Measurements from ENCODE around the gene PORCN.
"Not testable (repeated sequence)": the region's sequence is repeated elsewhere in the genome, so short reads cannot be mapped to it uniquely, and the experiment has no call there.

PORCN gene

DNA sequence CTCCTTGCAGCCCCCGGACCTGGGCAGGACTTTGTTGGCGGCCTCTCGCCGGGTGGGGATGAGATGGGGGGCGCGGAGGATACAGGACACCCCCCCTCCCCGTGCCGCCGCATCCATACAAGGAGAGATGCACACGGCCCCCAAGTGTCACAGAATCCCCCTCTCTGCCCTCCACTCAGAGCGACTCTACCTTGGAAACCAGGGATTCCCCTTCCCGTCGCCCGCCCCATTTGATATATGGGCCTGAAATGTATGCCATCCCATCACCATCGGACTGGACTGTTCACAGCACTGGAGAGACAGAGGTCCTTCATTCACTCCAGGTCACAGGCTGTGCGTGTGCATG is 426 bp downstream of the PORCN start:
- no peak for FAIRE-seq
- no peak for DNase-seq (ENCODE audit: insufficient read length, low spot score)

DNA sequence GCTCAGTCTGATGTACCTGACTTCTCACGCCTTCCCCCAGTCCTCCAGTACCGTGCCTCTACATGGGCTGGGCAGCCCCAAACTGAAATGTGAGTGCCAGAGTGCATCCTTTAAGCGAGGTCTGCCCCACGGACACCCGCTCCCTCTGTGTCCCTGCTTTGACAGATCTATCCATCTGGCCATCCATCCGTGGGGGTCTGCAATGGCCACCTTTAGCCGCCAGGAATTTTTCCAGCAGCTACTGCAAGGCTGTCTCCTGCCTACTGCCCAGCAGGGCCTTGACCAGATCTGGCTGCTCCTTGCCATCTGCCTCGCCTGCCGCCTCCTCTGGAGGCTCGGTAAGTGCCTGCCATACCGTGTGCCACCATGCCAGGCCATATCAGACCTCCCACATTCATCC is 827 bp downstream of the PORCN start:
- no peak for DNase-seq (ENCODE audit: insufficient read length, low spot score)
- no peak for FAIRE-seq

DNA sequence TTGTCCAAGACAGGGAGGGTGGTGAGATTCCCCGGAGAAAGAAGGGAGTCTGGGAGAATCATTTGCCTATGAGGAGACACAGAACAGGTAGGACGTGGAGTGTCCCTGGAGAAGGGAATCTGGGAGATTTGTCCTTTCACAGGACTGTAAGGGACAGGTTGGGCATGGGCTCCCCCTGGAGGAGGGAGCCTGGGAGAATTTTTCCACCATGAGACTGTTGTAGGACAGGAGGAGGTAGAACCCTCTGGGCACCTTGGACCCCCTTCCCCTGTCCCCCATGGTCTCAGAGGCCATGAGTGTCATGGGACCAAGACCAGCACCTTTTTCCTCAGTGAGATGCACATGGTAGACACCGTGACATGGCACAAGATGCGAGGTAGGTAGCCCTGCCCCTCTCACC is 2.8 kb downstream of the PORCN start:
- DNase-seq (ENCODE audit: insufficient read length, low spot score) (no peak), FAIRE-seq (no peak)

DNA sequence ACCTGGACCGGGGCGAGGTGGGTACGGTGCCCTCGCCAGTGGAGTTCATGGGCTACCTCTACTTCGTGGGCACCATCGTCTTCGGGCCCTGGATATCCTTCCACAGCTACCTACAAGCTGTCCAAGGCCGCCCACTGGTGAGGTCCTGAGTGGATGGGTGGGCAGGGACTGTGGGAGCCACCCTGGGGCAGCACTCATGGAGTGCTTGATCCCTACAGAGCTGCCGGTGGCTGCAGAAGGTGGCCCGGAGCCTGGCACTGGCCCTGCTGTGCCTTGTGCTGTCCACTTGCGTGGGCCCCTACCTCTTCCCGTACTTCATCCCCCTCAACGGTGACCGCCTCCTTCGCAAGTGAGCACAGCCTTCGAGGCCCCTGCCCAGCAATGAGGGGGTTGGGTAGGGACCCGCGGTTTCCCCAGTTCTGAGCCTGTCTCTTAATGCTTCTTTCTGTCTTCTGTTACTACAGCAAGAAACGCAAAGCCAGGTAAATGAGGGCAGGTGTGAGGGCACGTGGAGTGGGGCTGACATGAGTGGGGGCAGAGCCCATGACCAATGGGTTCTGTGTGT is 3.7 kb downstream of the PORCN start:
- FAIRE-seq (no peak), DNase-seq (ENCODE audit: insufficient read length, low spot score) (no peak)

DNA sequence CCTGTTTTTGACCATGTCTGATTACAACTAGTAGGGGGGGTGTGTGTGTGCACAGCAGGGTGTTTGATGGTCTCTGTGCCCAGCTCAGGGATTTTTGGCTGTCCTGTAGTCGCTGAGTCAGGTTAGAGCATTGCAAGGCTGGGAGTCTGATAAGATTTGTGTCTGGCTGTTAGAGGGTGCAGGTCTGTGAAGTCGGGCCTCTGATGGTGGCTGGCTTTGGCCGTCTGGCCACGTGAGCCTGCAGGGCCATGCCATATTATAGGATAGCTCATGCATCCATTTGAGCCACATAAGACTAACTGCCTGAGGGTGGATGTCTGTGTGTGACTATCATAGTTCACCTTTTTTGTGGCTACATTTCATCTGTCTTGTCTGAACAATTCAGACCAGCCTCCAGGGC is 4.9 kb downstream of the PORCN start:
- DNase-seq (ENCODE audit: insufficient read length, low spot score): no peak
- no peak for FAIRE-seq

DNA sequence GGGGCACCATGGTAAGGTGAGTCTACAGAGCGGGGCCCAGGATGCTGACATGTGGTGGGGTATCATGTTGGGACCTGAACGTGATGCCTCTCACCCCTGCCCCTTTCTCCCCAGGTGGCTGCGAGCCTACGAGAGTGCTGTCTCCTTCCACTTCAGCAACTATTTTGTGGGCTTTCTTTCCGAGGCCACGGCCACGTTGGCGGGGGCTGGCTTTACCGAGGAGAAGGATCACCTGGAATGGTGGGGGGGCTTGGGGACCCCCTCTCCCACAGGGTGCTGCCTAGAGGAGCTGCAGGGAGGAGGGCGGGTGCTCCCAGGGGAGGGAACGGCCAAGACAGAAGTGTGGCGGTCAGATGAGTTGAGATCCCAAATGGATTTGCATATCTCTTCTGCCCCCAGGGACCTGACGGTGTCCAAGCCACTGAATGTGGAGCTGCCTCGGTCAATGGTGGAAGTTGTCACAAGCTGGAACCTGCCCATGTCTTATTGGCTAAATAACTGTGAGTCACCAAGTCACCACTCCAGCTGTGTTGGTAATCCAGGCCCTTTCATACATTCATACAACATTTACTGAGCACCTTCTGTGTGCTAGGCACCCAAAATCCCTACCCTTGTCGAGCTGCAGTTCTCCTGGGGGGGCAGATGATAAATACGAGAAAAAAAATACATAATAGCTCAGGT is 5.5 kb downstream of the PORCN start:
- DNase-seq (ENCODE audit: insufficient read length, low spot score): no peak
- no peak for FAIRE-seq

DNA sequence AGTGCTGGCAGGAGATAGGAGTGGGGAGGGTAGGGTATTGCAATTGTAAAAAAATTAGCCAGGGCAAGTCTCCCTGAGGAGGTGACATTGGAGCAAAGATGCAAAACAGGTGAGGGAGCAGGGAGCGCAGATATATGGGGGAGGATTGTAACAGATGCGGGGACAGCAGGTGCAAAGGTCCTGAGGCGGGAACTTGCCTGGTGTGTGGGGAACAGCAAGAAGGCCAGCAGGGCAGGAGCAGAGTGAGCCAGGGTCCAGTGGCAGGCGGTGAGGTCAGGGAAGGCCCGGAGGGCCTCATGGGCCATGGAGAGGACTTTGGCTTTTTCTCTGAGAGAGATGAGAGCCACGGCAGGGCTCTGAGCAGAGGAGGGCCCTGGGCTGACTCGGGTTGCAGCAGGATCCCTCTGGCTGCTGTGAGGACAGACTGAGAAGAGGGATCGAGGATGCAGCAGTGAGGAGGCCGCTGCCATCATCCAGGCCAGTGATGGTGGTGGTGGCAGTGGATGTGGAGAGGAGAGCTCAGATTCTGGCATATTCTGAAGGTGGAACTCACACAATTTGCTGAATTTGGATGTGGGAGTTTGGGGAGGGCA is 6.2 kb downstream of the PORCN start:
- FAIRE-seq (no peak), DNase-seq (ENCODE audit: insufficient read length, low spot score) (no peak)

DNA sequence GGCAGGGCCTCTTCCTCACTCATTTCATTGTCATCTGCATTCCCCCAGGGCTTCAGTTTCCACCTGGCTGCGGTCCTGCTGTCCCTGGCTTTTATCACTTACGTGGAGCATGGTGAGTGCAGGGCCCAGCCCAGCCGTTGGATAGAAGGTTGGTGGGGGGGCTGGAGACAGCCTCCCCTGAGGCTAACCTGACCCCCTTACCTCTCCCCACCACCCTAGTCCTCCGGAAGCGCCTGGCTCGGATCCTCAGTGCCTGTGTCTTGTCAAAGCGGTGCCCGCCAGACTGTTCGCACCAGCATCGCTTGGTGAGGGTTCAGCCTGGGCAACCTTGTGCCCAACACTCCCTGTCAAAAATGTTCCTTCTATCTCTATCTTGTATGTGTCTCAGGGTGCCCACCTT is 7.0 kb downstream of the PORCN start:
- FAIRE-seq: no peak

DNA sequence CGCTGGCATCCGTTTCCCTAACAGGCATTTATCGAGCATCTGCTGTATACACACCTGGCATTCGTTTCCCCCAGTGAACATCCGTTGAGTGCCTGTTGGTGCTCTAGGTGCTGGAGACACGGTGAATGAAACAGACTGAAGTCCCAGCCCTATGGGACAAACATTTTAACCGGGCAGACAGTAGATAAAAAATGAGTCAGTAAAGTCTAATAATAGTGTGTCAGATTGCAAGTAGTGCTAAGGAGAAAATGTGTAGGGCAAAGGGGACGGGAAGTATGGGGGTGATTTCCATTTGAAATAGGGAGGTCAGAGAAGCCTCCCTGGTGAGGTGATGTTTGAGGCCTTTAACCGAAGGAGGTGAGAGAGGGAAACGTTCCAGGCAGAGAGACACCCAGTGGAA is 7.5 kb downstream of the PORCN start:
- no peak for FAIRE-seq
- no peak for DNase-seq (ENCODE audit: insufficient read length, low spot score)

More for the DNA sequence above, 7.0 kb downstream of the PORCN start:
- no peak for DNase-seq (ENCODE audit: insufficient read length, low spot score)

DNA sequence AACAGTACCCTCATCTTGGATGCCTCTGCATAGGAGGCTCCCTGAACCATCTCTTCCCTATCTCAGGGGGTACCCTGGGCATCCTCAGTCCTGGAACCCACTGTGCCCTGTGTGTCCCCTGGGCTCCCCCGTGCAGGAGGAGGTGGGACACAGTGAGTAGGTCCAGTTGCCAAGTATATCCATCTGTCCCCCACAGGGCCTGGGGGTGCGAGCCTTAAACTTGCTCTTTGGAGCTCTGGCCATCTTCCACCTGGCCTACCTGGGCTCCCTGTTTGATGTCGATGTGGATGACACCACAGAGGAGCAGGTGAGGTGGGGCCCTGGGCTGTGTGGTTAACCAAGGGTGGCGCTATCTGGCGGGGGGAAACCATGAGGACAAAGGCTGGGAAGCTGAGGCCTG is 8.2 kb downstream of the PORCN start:
- no peak for DNase-seq (ENCODE audit: insufficient read length, low spot score)
- FAIRE-seq: no peak

DNA sequence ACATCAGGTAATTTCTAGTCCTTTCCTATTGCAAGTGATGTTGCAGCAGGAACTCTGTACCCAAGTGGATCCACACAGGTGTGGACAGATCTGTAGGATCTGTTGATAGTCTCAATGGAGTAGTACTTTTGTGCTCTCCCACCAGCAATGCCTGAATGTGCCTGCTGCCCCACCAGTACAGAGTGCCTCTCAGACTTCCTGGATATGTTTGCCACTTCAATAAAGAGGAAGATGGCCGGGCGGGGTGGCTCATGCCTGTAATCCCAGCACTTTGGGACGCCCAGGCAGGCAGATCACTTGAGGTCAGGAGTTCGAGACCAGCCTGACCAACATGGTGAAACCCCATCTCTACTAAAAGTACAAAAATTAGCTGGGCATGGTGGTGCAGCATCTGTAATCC is 10.7 kb downstream of the PORCN start:
- DNase-seq (ENCODE audit: insufficient read length, low spot score); FAIRE-seq: not testable (repeated sequence)

DNA sequence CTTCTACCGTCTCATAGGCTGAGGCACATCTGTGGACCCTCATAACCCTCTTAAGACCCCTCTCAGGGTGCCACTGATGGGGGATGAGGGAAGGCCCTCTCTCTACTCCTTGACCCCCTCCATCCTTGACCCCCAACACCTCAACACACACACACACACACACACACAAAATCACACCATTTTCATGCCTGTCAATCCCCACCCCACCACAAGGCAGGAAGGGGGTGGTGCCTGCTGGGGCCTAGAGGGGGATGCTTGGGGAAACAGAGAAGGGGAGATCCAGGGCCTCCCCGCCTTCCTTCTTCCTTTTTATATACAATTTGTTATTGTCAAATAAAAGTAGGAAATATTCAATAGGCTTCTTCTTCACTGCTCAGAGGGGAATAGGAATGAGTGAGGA is 11.7 kb downstream of the PORCN start:
- no peak for DNase-seq (ENCODE audit: insufficient read length, low spot score)

DNA sequence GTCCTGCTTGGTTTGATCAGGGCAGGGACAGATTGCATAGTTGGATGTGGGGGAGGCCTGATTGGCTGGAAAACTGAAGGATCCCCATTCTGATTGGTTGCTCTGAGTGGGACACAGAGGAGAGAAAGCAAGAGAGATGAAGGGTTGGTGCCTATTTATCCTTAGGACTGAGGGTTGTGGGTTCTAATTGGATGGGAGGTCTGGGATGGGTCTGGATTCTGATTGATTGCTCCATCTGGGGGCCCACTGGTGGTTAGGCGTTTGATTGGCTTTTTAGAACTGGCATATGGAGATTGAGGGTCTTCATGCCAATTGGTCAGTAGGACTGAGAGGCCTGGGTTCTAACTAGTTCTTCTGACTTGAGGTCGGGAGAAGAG is 12.2 kb downstream of the PORCN start:
- no peak for FAIRE-seq
- DNase-seq (ENCODE audit: insufficient read length, low spot score): no peak

More for the DNA sequence above, 11.7 kb downstream of the PORCN start:
- FAIRE-seq: no peak

DNA sequence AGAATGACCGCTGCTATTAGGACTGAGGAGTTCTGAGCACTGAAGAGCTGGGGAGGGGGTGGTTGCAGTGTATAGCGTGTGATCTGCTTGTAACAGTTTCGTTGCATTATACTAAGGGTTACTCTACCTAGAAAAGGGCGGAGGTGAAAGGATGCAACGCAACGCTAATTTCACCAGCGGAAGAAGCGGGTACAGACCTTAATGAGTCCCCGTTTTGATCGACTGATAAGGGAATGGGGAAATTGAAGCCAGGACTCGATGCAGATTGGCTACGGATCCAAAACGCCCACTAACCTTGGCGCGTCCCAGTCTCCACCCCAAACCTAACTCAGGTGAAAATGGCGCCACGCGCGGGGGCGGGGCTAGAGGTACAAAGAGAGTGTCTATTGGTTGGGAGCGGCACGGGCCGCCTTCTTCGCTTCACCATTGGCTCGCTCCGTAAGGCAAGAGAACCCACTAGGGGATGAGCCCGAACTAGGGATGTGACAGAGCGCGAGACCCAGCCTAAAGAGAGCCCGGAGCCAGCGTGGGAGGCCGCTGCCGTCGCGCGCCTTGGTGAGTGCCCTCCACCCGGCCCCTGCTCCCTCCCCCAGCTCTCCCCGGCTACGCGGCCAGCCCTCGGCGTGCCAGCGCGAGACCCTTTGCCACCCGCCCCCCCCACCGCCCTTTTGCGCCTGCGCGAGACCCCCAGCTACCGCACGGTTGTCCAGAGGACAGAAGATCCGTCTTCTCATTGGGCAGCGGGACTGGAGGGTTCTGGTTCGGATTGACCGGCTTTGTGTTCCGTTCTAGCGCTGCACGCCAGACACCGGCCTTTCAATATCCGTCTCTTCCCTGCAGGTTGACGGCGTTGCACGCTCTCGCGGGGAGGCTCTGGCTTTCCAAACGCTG is 12.8 kb downstream of the PORCN start, which contains the start of gene EBP:
TSS of gene EBP (plus strand) at position 456 of the 891 bp plus-strand sequence. CDS start 1,964 bp downstream, outside the sequence.
- DNase-seq (ENCODE audit: insufficient read length, low spot score) (peak; percentile 86), FAIRE-seq (peak; percentile 42)

DNA sequence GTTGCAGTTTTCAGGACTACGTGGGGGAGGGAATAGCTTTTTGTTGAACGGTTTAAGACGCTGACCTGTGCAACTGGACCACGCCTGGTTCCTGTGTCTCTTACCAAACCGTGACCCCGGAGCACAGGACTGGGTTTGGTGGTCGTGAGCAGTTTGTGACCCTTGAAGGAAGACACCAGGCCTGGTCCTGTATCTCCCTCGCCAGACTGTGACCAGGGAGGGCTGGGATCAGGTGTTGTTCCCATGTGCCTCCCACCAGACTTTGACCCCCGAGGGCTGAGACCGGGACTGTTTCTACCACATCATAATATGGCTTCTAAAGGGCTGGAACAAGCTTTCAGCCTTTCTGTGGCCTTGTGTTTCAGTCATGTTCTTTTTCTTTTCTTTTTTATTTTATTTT is 13.5 kb downstream of the PORCN start:
- FAIRE-seq (no peak), DNase-seq (ENCODE audit: insufficient read length, low spot score) (no peak)

DNA sequence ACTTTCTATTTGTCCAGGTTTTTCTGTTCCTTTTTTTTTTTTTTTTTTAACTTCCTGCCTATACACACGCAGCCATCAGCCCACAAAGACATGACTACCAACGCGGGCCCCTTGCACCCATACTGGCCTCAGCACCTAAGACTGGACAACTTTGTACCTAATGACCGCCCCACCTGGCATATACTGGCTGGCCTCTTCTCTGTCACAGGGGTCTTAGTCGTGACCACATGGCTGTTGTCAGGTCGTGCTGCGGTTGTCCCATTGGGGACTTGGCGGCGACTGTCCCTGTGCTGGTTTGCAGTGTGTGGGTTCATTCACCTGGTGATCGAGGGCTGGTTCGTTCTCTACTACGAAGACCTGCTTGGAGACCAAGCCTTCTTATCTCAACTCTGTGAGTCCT is 14.9 kb downstream of the PORCN start:
- DNase-seq (ENCODE audit: insufficient read length, low spot score): no peak
- no peak for FAIRE-seq

DNA sequence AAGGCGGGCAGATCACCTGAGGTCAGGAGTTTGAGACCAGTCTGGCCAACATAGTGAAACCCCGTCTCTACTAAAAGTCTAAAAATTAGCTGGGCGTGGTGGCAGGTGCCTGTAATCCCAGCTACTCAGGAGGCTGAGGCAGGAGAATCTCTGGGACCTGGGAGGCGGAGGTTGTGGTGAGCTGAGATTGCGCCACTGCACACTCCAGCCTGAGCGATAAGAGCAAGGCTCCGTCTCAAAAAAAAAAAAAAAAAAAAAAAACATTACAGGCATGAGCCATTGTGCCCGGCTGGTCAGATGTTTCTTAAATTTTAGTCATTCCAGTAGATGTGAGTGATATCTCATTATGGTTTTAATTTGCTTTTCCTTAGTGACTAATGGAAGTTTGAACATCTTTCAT is 17.1 kb downstream of the PORCN start:
- DNase-seq (ENCODE audit: insufficient read length, low spot score); FAIRE-seq: not testable (repeated sequence)

DNA sequence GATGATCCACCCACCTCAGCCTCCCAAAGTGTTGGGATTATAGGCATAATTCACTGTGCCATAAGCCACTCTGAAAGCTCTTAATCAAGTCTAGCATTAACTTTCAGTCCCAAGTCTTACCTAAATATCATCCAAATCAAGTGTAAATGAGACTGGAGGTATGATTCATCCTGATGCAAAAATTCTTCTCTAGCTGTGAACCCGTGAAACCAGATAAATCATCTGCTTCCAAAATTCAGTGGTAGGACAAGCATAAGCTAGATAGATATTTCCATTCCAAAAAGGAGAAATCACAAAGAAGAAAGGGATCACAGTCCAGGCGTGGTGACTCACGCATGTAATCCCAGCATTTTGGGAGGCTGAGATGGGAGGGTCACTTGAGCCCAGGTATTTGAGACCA is 21.9 kb downstream of the PORCN start:
- no peak for FAIRE-seq
- no peak for DNase-seq (ENCODE audit: insufficient read length, low spot score)

DNA sequence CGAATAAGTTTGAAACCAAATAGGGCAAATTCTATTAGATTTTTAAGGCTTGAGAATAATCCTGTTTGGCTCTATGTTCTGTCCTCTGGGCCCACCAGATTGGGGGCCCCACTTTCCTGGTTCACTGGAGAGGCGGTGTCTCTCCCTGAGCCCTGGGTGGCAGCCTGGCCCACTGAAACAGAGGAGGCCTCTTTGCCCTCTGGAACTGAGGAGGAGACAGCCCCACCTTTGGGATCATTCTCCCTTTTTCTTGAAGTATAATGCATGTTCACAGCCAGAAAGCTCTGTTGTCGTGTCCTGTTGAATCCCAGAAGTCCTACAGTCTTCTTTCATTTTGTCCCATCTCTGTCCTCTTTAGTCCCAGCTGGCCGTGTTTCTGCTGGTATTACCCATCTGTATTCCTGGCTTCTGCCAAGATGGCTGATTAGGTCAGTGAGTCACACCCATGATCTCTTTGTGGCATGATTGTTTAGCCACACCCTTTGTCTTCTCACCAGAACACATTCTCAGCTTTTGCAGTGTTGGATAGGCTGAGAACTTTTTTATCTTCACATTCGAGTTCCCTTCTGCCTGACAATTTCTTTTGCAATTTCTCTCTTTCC is 22.7 kb downstream of the PORCN start:
- no peak for FAIRE-seq
- DNase-seq (ENCODE audit: insufficient read length, low spot score): no peak

DNA sequence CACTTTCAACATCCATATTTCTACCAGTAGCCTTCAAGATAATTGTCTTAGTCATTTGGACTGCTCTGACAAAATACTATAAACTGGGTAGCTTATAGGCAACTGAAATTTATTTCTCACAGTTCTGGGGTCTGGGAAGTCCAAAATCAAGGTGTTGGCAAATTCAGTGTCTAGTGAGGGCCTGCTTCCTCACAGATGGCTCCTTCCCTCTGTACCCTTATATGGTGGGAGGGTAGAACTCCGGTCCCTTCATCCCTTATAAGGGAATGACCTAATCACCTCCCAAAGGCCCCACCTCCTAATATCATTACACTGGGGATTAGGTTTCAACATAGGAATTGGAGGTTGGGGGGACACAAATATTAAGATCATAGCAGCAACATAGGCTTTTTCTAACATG is 23.4 kb downstream of the PORCN start:
- DNase-seq (ENCODE audit: insufficient read length, low spot score) (no peak), FAIRE-seq (no peak)

DNA sequence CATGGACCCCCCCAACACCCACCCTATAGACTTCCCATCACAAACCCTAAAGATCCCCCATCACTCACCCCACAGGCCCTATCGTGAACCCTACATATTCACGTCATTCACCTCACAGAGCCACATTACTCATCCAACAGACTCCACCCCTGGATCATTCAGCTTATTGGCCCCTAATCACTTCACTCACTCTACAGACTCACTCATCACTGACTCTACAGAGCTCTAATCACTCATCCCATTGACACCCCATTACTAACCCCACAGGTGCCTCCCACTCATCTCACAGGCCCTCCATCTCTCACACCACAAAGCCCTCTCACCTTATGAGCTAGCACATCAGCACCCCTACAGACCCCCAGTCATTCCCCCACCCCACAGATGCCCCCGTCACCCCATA is 24.4 kb downstream of the PORCN start:
- FAIRE-seq (no peak), DNase-seq (ENCODE audit: insufficient read length, low spot score) (no peak)
